Ascending aorta (tissue), 2 donors: ENCODE data around the gene SLC35F3. TPM values are rescaled to one million over a fixed set of nuclear protein-coding genes. Genes with fewer than 3 reads are reported as not detected.

Experiments used
- DNase-seq, 2 donors: peaks; one replicate each; pipeline ENCODE4 v3.0.0-alpha.2; 2019; ENCODE audit warnings: low spot score in 2 of 2
- H3K27ac ChIP-seq, 2 donors: fragments of 200-600 bp; sonication (generic); one replicate each; pipeline ENCODE4 v1.5.1; 2016 to 2017; ENCODE audit warnings: mild to moderate bottlenecking in 1 of 2
- H3K27me3 ChIP-seq: fragments of 200-600 bp; sonication (generic); one replicate; pipeline ENCODE4 v1.5.1; 2017
- H3K36me3 ChIP-seq, 2 donors: fragments of 200-600 bp; sonication (generic); one replicate each; pipeline ENCODE4 v1.5.1; 2016
- H3K4me1 ChIP-seq, 2 donors: fragments of 200-600 bp; sonication (generic); one replicate each; pipeline ENCODE4 v1.5.1; 2016 to 2017; ENCODE audit warnings: mild to moderate bottlenecking in 1 of 2
- H3K4me3 ChIP-seq, 2 donors: fragments of 200-600 bp; sonication (generic); one replicate each; pipeline ENCODE4 v1.5.1; 2016 to 2017; ENCODE audit warnings: mild to moderate bottlenecking in 1 of 2
- H3K9me3 ChIP-seq, 2 donors: fragments of 200-600 bp; sonication (generic); one replicate each; pipeline ENCODE4 v1.5.1; 2016
- CTCF ChIP-seq, 3 experiments: fragments of 200-600 bp in 2 of 3; fragments of 450-650 bp in 1 of 3; sonication (generic) in 2 of 3; IDR thresholded peaks; one replicate each; pipeline ENCODE4 v1.5.1; 2016 to 2019; ENCODE audit warnings: antibody characterized with exemption in 3 of 3, mild to moderate bottlenecking in 1 of 3, moderate library complexity in 1 of 3
- intact Hi-C: fragments of 100-400 bp; cut with DNase I; formaldehyde crosslinking; loops from one replicate; pipeline ENCODE4 v1.15.1; 2023
- total RNA-seq: library from RNA; depleted of rRNA; stranded (reverse); fragments of >200 nt; gene quantifications from one replicate; pipeline ENCODE4 v1.1.0, GENCODE V29; 2016

Gene SLC35F3
- total RNA-seq, 1 donor from 2014 or later, result 1.4 TPM

DNA sequence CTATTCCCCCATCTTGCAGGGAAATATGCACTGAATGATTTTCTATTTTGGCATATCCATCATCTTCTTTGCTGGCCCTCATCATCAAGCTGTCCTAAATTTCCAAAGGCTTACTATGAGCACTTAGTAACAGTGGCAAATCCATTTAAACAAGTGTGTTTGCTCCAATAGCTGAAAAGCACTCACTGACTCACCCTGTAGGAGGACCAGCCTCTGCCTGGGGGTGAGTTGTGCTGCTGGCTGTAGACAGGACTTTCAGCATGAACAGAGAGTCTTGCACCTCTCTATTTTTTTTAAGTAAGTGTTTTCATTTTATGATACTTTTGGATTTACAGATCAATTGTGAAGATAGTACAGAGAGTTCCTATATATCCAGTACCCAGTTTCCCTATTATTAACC lies 97.3 kb downstream of the SLC35F3 start:
- intact Hi-C loops, result no loop called here
- no peak for DNase-seq
- no peaks in the 10 kb centered on the region for H3K36me3 ChIP-seq
- no peak for TF ChIP-seq CTCF (IDR thresholded peaks at IDR 0.05)
- H3K4me3 ChIP-seq, result no peak overlapping the region
- no peaks in the 10 kb centered on the region for H3K4me1 ChIP-seq
- no peaks in the 10 kb centered on the region for H3K27me3 ChIP-seq
- H3K9me3 ChIP-seq, result no peaks in the 10 kb centered on the region
- H3K27ac ChIP-seq, result no peak overlapping the region

- H3K27me3 ChIP-seq, result no peaks in the 10 kb centered on the region
- intact Hi-C loops, result no loop called here
- TF ChIP-seq CTCF (IDR thresholded peaks at IDR 0.05), result no peak
- DNase-seq, result no peak
- no peaks in the 10 kb centered on the region for H3K4me1 ChIP-seq
- H3K36me3 ChIP-seq, result no peaks in the 10 kb centered on the region
- no peak overlapping the region for H3K4me3 ChIP-seq
- H3K27ac ChIP-seq, result no peak overlapping the region
- H3K9me3 ChIP-seq, result no peaks in the 10 kb centered on the region
Observed at GRCh38 chr1:234004591-234004990, 100.1 kb downstream of the SLC35F3 start.

DNA sequence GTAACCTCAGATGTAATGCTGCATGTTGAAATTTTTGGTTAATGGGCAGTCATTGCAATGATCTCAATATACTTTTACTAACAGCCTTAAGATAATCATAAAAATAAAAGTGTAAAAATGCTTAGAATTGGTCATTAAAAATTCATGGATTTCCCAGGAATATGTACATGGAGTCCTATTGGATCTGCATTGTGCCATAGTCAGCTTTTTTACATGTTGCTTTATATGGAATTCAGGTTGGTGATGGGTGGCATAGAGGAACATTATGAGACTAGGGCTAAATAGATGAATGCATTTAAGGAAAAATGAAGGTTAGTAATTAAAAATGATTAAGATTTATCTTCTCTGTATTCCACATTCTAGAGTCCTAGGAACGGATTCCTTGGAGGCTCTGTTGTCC lies 103.2 kb downstream of the SLC35F3 start:
- H3K27ac ChIP-seq, result no peak overlapping the region
- DNase-seq, result no peak
- no peak for TF ChIP-seq CTCF (IDR thresholded peaks at IDR 0.05)
- intact Hi-C loops, result no loop called here
- no peak overlapping the region for H3K4me3 ChIP-seq
- H3K27me3 ChIP-seq, result no peaks in the 10 kb centered on the region
- H3K36me3 ChIP-seq, result no peaks in the 10 kb centered on the region
- H3K4me1 ChIP-seq, result no peaks in the 10 kb centered on the region
- no peaks in the 10 kb centered on the region for H3K9me3 ChIP-seq

- intact Hi-C loops, result no loop called here
- H3K27me3 ChIP-seq, result no peaks in the 10 kb centered on the region
- DNase-seq, result no peak
- no peaks in the 10 kb centered on the region for H3K36me3 ChIP-seq
- no peaks in the 10 kb centered on the region for H3K9me3 ChIP-seq
- TF ChIP-seq CTCF (IDR thresholded peaks at IDR 0.05), result no peak
- H3K27ac ChIP-seq, result no peak overlapping the region
- no peaks in the 10 kb centered on the region for H3K4me1 ChIP-seq
- no peak overlapping the region for H3K4me3 ChIP-seq
Observed at GRCh38 chr1:234008591-234008990, 104.1 kb downstream of the SLC35F3 start.

GRCh38 chr1:234009668-234010067 lies 105.2 kb downstream of the SLC35F3 start:
- Histone ChIP-seq H3K9me3 (no peaks in the 10 kb centered on the region), H3K4me3 (no peak overlapping the region), H3K27me3 (no peaks in the 10 kb centered on the region), H3K27ac (no peak overlapping the region), H3K4me1 (no peaks in the 10 kb centered on the region), H3K36me3 (no peaks in the 10 kb centered on the region)
- intact Hi-C loops, result no loop called here
- DNase-seq, result no peak
- no peak for TF ChIP-seq CTCF (IDR thresholded peaks at IDR 0.05)

GRCh38 chr1:234014208-234014607 lies 109.7 kb downstream of the SLC35F3 start:
- no peak for DNase-seq
- Histone ChIP-seq H3K4me1 (no peaks in the 10 kb centered on the region), H3K27me3 (no peaks in the 10 kb centered on the region), H3K4me3 (no peak overlapping the region), H3K27ac (no peak overlapping the region), H3K9me3 (no peaks in the 10 kb centered on the region), H3K36me3 (no peaks in the 10 kb centered on the region)
- TF ChIP-seq CTCF (IDR thresholded peaks at IDR 0.05), result no peak
- intact Hi-C loops, result no loop called here
